GM23248 (cell line): Measurements from ENCODE around the gene MTHFR. TPM values are rescaled to one million over a fixed set of nuclear protein-coding genes. Genes with fewer than 3 reads are reported as not detected.

Source experiments
- DNase-seq: peaks from one replicate; pipeline ENCODE4 v3.0.0-alpha.2; 2015
- H2AFZ ChIP-seq: fragments of 200-600 bp; sonication (generic); 2 replicates; pipeline ENCODE4 v1.6.1; 2016; ENCODE audit warnings: antibody characterized with exemption
- H3F3A ChIP-seq: fragments of 200-600 bp; sonication (generic); 2 replicates; pipeline ENCODE4 v1.6.1; 2016; ENCODE audit warnings: mild to moderate bottlenecking, antibody characterized with exemption, mixed run types; ENCODE audit not compliant: insufficient read depth
- H3K27ac ChIP-seq: fragments of 200-600 bp; sonication (generic); 2 replicates; pipeline ENCODE4 v1.5.1; 2016; ENCODE audit warnings: mild to moderate bottlenecking
- H3K27me3 ChIP-seq: fragments of 200-600 bp; sonication (generic); replicated peaks from 2 replicates; pipeline ENCODE4 v1.6.1; 2016; ENCODE audit warnings: mild to moderate bottlenecking; ENCODE audit not compliant: insufficient read depth
- H3K36me3 ChIP-seq: fragments of 200-600 bp; sonication (generic); 2 replicates; pipeline ENCODE4 v1.6.1; 2016; ENCODE audit warnings: low read depth, mild to moderate bottlenecking
- H3K4me1 ChIP-seq: fragments of 200-600 bp; sonication (generic); 2 replicates; pipeline ENCODE4 v1.6.1; 2016; ENCODE audit warnings: mild to moderate bottlenecking; ENCODE audit not compliant: insufficient read depth
- H3K4me2 ChIP-seq: fragments of 200-600 bp; sonication (generic); one replicate; pipeline ENCODE4 v1.6.1; 2016; ENCODE audit warnings: mild to moderate bottlenecking; ENCODE audit not compliant: unreplicated experiment
- H3K4me3 ChIP-seq: fragments of 200-600 bp; sonication (generic); 2 replicates; pipeline ENCODE4 v1.5.1; 2016; ENCODE audit warnings: mild to moderate bottlenecking
- H3K79me2 ChIP-seq: fragments of 200-600 bp; sonication (generic); 2 replicates; pipeline ENCODE4 v1.6.1; 2016; ENCODE audit warnings: mild to moderate bottlenecking; ENCODE audit not compliant: insufficient read depth
- H3K9ac ChIP-seq: fragments of 200-600 bp; sonication (generic); 2 replicates; pipeline ENCODE4 v1.6.1; 2016; ENCODE audit warnings: mild to moderate bottlenecking
- H3K9me2 ChIP-seq: fragments of 200-600 bp; sonication (generic); 2 replicates; pipeline ENCODE4 v1.6.1; 2016; ENCODE audit warnings: mixed run types, mild to moderate bottlenecking, moderate library complexity; ENCODE audit not compliant: insufficient read depth
- H3K9me3 ChIP-seq: fragments of 200-600 bp; sonication (generic); one replicate; pipeline ENCODE4 v1.6.1; 2017; ENCODE audit warnings: low read depth
- H4K20me1 ChIP-seq: fragments of 200-600 bp; sonication (generic); 2 replicates; pipeline ENCODE4 v1.6.0; 2016; ENCODE audit not compliant: insufficient read depth
- EZH2 ChIP-seq: fragments of 200-600 bp; sonication (generic); IDR thresholded peaks from 2 replicates; pipeline ENCODE4 v1.6.1; 2018; ENCODE audit warnings: antibody characterized with exemption, mild to moderate bottlenecking; ENCODE audit not compliant: insufficient read depth, poor library complexity, severe bottlenecking
- EZH2phosphoT487 ChIP-seq: fragments of 200-600 bp; sonication (generic); IDR thresholded peaks from 2 replicates; pipeline ENCODE4 v1.6.1; 2018; ENCODE audit warnings: antibody characterized with exemption, moderate library complexity, mild to moderate bottlenecking, low read depth; ENCODE audit not compliant: insufficient read depth
- WGBS, 2 experiments: methylation state at CpG; one replicate each; pipeline ENCODE4 v1.1.6; 2015 to 2017; ENCODE audit warnings: low lambda C conversion rate in 2 of 2, low coverage in 1 of 2; ENCODE audit errors: missing lambda C conversion rate in 2 of 2; 5-methylcytosine and 5-hydroxymethylcytosine counted together
- in situ Hi-C: fragments of 300-500 bp; cut with MboI; formaldehyde crosslinking; loops from 2 replicates; pipeline ENCODE4 v1.15.0; 2020
- polyA plus RNA-seq: library from polyadenylated mRNA; unstranded; fragments of >200 nt; fragmentation: Nextera tagmentation; extraction: Ambion mirVana; gene quantifications from 2 replicates; pipeline ENCODE4 v1.2.1, GENCODE V29; 2016
- total RNA-seq: library from RNA; depleted of rRNA; stranded (reverse); fragments of >200 nt; shearing (Covaris generic); gene quantifications from 2 replicates; pipeline ENCODE4 v1.2.3, GENCODE V29; 2014

Gene MTHFR
- total and polyA plus RNA-seq, 2 experiments from 2014 or later = 5.1 to 16.1 TPM

DNA sequence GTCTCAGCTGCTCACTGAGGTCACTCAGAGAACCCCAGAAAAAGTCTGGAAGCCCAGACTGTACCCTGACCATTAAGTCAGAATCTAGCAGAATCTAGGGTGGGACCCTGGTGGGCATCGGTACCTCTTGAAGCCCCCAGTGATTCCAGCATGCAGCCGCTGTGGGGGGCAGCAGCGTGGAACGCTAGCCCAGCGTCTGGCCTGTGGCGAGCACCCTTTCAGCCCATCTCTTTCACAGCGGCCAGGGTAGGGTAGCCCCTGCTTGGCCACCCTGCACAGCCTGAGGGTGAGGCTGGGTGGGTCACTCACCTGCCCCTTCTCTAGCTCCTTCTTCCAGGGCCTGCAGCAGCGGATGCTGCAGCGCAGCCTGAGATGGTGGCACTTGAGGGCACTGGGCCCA is 27.4 kb downstream of the MTHFR start:
- DNase-seq = no peak
- Histone ChIP-seq H2AFZ (no peak overlapping the region), H3K9me2 (no peaks in the 10 kb centered on the region), H3K79me2 (no peaks in the 10 kb centered on the region), H3K27me3 (no peaks in the 10 kb centered on the region), H3K27ac (no peak overlapping the region), H3K4me3 (no peak overlapping the region), H3F3A (no peaks in the 10 kb centered on the region), H3K9ac (no peak overlapping the region), H3K4me2 (no peak overlapping the region), H3K9me3 (no peaks in the 10 kb centered on the region), H3K36me3 (no peaks in the 10 kb centered on the region), H4K20me1 (no peaks in the 10 kb centered on the region), H3K4me1 (no peaks in the 10 kb centered on the region)
- WGBS, 2 experiments = 77 to 88% methylated on average over 9 of the region's 9 CpGs
- TF ChIP-seq EZH2 (no peak), EZH2phosphoT487 (no peak)
- in situ Hi-C loops = no loop called here

DNA sequence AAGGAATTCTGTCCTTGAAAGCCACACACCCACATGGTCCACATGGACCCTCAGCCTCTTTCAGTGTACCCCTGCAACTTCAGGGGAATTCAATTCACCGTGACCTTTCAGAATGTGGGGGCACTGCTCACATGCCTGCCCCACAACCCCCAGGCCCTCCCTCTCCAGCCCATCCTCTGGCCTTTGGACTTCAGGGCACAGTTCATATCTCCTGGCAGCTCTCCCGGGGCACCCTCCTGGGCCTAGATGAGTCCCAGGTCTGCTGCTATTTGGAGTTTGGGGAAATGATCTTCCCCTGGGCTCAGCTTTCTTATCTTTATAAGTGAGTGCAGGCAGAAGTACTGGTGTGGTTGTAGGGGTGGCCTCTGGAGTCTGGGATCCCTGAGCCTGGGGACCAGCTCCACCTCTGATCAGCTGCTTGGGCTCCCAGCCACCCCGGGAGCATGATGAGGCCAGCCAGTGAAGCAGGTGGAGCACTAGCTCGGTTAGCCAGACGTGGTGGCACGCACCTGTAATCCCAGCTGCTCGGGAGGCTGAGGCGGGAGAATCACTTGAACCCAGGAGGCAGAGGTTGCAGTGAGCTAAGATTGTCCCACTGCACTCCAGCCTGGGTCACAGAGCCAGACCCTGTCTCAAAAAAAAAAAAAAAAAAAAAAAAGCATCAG is 28.0 kb downstream of the MTHFR start:
- Histone ChIP-seq H3K9me3 (no peaks in the 10 kb centered on the region), H3K9ac (no peak overlapping the region), H3K4me2 (no peak overlapping the region), H3K36me3 (no peaks in the 10 kb centered on the region), H3K4me1 (no peaks in the 10 kb centered on the region), H4K20me1 (no peaks in the 10 kb centered on the region), H3F3A (no peaks in the 10 kb centered on the region), H3K27ac (no peak overlapping the region), H3K27me3 (no peaks in the 10 kb centered on the region), H3K9me2 (no peaks in the 10 kb centered on the region), H3K79me2 (no peaks in the 10 kb centered on the region), H2AFZ (no peak overlapping the region), H3K4me3 (no peak overlapping the region)
- 83 to 94% methylated on average over 8 of the region's 8 CpGs for WGBS, 2 experiments
- in situ Hi-C loops = no loop called here
- no peak for DNase-seq
- TF ChIP-seq EZH2 (no peak), EZH2phosphoT487 (no peak)

DNA sequence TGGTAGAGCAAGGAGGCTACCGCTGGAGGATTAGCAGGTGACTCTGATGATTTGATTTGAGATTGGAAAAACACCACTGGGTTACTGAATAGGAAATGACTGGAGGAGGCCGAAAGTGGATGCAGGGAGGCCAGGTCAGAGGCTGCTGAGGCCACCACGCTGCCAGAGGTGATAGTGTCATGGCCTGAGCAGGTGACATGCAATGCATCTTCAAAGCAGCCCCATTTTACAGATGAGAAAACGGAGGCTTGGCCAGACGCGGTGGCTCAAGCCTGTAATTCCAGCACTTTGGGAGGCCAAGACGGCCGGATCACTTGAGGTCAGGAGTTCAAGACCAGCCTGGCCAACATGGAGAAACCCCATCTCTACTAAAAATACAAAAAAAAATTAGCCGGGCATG is 31.0 kb downstream of the MTHFR start:
- Histone ChIP-seq H3F3A (no peaks in the 10 kb centered on the region), H3K9me2 (no peaks in the 10 kb centered on the region), H3K4me2 (no peak overlapping the region), H3K27ac (no peak overlapping the region), H3K36me3 (no peaks in the 10 kb centered on the region), H3K9ac (no peak overlapping the region), H3K27me3 (no peaks in the 10 kb centered on the region), H3K4me3 (no peak overlapping the region), H3K4me1 (no peaks in the 10 kb centered on the region), H4K20me1 (no peaks in the 10 kb centered on the region), H2AFZ (no peak overlapping the region), H3K9me3 (no peaks in the 10 kb centered on the region), H3K79me2 (no peaks in the 10 kb centered on the region)
- no peak for TF ChIP-seq EZH2
- no peak for DNase-seq
- in situ Hi-C loops = no loop called here
- 72 to 75% methylated on average over 9 of the region's 9 CpGs for WGBS, 2 experiments

DNA sequence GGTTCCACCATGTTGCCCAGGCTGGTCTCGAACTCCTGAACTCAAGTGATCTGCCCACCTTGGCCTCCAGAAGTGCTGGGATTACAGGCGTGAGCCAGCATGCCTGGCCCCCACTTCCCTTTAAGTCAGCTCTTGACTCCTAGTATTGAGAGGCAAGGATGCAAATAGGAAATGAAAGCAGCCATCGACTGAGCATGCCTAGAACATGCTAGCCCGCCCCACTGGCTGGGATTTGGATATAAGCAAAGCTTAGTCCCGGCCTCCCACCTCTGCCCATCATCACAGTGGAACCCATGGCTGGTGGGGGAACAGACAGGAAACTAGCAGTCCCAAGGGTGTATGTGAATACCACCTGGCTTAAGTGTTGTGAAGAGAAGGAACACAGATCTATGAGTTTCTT is 33.3 kb downstream of the MTHFR start:
- H3K4me3 ChIP-seq = no peak overlapping the region
- 44 to 47% methylated on average over 5 of the region's 5 CpGs for WGBS, 2 experiments
- no peaks in the 10 kb centered on the region for H3K79me2 ChIP-seq
- H3K27ac ChIP-seq = no peak overlapping the region
- no peak overlapping the region for H3K9ac ChIP-seq
- H3K4me2 ChIP-seq = no peak overlapping the region
- H3K9me2 ChIP-seq = no peaks in the 10 kb centered on the region
- H3F3A ChIP-seq = no peaks in the 10 kb centered on the region
- no peak for DNase-seq
- H2AFZ ChIP-seq = no peak overlapping the region
- TF ChIP-seq EZH2phosphoT487 = no peak
- no peak for TF ChIP-seq EZH2
- H3K4me1 ChIP-seq = no peaks in the 10 kb centered on the region
- H4K20me1 ChIP-seq = no peaks in the 10 kb centered on the region
- no peaks in the 10 kb centered on the region for H3K9me3 ChIP-seq
- no peaks in the 10 kb centered on the region for H3K36me3 ChIP-seq
- in situ Hi-C loops = no loop called here
- no peaks in the 10 kb centered on the region for H3K27me3 ChIP-seq
